ENCODE results near the gene COLGALT1.
"Not testable (repeated sequence)": the region's sequence is repeated elsewhere in the genome, so short reads cannot be mapped to it uniquely, and the experiment has no call there.

Gene COLGALT1

GRCh38 chr19:17532557-17532956 lies 22.9 kb upstream of the COLGALT1 start:
- DNase-seq (ENCODE audit: low read depth in 2 of 2), result no peak

GRCh38 chr19:17534767-17535166 lies 20.7 kb upstream of the COLGALT1 start:
- DNase-seq (ENCODE audit: low read depth in 2 of 2), result no peak

DNA sequence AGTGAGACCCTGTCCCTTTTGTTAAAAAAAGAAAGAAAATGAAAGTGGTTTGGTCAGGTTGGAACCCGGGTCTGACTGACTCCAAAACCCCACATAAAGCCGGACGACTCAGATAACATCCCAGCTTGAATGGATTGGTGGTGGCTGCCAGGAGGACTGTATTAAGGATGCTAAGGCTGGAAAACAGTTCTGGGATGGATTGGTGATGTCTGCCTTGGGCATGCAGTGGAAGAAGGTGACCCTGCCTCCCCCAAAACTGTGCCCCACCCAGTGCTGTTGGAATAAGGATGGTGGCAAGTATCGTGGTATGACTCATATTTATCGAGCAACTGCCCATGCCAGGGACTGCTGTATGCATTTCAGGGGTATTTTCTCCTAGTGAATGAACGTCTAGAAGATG lies 18.5 kb upstream of the COLGALT1 start:
- DNase-seq (ENCODE audit: low read depth in 2 of 2), result no peak

DNA sequence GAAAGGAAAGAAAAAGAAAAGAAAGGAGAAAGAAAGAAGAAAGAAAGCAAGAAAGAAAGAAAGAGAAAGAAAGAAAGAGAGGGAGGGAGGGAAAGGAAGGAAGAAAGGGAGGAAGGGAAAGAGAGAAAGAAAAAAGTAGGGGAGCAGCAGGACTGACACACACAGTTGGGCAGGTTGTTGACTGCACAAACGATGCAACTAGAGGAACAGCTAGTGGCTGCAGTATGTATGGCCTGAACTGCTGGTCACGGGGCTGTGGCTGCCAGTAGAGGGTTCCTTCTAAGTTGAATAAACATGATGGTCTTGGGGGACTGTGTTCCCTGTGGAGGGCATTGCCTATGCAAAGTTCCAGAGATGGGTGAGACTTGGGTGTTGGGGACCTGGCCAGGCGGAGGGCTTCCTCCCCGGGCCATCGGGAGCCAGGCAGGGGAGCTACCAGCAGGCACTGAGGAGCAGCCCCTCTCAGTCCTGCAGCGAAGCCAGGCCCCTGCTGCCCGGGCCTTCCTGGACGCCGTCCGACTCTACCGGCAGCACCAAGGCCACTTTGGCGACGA lies 16.7 kb upstream of the COLGALT1 start:
- no peak for DNase-seq (ENCODE audit: low read depth in 2 of 2)

DNA sequence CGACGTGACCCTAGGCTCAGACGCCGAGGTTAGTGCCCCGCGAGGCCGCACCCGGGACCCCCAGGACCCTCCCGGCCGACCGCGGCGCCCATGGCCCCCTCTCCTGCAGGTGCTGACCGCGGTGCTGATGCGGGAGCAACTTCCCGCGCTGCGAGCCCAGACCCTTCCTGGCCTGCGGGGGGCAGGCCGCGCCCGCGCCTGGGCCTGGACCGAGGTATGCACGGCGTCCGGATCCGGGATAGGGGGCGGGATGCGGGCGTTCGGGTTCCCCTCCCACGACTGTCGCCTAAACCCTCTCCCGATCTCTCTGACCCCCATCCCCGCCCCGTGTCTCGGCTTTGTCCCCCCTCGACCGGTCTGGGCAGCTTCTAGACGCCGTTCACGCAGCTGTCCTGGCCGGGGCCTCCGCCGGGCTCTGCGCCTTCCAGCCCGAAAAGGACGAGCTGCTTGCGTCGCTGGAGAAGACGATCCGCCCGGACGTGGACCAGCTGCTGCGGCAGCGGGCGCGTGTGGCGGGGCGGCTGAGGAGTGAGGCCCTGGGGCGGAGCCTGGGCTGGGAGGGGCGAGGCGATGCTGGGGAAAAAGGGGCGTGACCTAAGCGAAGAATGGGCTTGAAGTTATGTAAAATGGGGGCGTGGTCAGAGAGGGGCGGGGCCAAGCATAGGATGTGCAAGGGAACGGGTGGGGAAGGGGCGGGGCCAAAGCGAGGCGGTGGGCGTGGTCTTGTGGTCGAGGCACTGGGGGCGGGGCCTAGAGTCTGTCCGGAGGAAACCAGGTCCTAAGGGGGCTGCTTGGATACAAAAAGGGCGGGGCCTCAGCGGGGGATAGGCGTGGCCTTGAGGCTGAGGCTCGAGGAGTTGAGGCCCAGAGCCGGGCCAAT lies 16.0 kb upstream of the COLGALT1 start:
- peak; percentile 86 to 91 for DNase-seq (ENCODE audit: low read depth in 2 of 2)

GRCh38 chr19:17540174-17540573 lies 15.3 kb upstream of the COLGALT1 start:
- DNase-seq (ENCODE audit: low read depth in 2 of 2), result no peak

GRCh38 chr19:17541184-17541759 lies 14.2 kb upstream of the COLGALT1 start:
- DNase-seq (ENCODE audit: low read depth in 2 of 2), result no peak

DNA sequence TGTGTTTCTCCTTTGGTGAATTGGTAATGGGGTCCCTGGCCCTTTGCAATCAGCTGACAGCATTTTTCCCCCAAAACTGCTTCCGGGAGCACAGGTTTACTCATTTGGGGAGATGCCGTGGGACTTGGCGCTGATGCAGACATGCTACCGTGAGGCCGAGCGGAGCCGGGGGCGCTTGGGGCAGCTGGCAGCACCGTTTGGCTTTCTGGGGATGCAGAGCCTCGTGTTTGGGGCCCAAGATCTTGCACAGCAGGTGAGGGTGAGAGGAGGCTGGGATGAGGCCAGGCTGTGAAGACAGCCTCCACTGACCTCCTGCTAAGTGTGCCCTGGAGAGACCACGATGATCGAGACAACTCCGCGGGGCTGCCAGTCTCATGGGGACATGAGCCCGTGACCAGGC lies 13.4 kb upstream of the COLGALT1 start:
- no peak for DNase-seq (ENCODE audit: low read depth in 2 of 2)

GRCh38 chr19:17542793-17543582 lies 12.5 kb upstream of the COLGALT1 start:
- DNase-seq (ENCODE audit: low read depth in 2 of 2), result no peak

GRCh38 chr19:17543986-17544385 lies 11.5 kb upstream of the COLGALT1 start:
- DNase-seq (ENCODE audit: low read depth in 2 of 2), result no peak

DNA sequence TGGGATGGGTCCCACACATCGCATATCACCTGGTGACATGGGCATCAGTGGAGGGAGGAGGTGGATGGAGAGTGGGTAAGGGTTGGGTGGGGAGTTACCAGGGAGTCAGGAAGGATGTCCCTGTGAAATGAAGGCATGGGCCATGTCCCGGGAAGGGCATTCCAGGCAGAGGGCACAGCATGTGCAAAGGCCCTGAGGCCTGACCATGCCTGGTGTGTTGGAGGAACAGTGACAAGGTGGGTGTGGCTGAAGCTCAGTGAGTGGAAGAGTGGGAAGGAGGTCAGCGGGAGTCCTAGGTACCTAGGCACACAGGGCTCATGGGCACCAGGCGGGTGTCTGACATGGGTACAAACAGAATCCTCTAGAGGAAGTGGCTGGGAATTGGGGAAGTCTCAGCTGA lies 11.0 kb upstream of the COLGALT1 start:
- no peak for DNase-seq (ENCODE audit: low read depth in 2 of 2)

- no peak for DNase-seq (ENCODE audit: low read depth in 2 of 2)
These were observed 7.3 kb upstream of the COLGALT1 start for GRCh38 chr19:17548145-17548544.

GRCh38 chr19:17549085-17549740 lies 6.2 kb upstream of the COLGALT1 start:
- no peak for DNase-seq (ENCODE audit: low read depth in 2 of 2)

DNA sequence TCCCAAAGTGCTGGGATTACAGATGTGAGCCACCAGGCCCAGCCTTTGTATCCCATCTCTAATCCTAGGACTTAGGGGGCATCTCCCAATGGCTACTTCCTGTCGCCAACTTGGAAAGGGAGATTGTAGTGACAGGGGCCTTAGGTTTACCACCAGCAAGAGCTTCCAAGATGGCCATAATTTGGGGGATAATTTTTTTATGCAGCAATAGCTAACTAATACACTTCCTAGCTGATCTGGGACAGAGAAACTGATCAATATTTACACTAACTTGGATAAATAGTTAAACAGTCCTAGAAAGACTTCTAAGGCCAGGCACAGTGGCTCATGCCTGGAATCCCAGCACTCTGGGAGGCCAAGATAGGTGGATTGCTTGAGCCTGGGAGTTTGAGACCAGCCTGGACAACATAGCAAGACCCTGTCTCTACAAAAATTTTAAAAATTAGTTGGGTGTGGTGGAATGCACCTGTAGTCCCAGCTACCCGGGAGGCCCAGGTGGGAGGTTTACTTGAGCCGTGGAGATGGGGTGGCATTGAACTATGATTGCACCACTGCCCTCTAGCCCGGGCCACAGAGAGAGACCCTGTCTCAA lies 5.3 kb upstream of the COLGALT1 start:
- DNase-seq (ENCODE audit: low read depth in 2 of 2), result no peak

- DNase-seq (ENCODE audit: low read depth in 2 of 2), result not testable (repeated sequence)
These were observed 2.7 kb upstream of the COLGALT1 start for GRCh38 chr19:17552735-17553134.

- no peak for DNase-seq (ENCODE audit: low read depth in 2 of 2)
These were observed 2.2 kb upstream of the COLGALT1 start for GRCh38 chr19:17553256-17553655.

- no peak for DNase-seq (ENCODE audit: low read depth in 2 of 2)
These were observed 425 bp upstream of the COLGALT1 start for GRCh38 chr19:17554968-17555479.

GRCh38 chr19:17555929-17556813 lies 722 bp downstream of the COLGALT1 start:
- peak in 1 of 2 donors; percentile 12 for DNase-seq (ENCODE audit: low read depth in 2 of 2)

- DNase-seq (ENCODE audit: low read depth in 2 of 2), result no peak
These were observed 1.5 kb downstream of the COLGALT1 start for GRCh38 chr19:17556995-17557394.

- no peak for DNase-seq (ENCODE audit: low read depth in 2 of 2)
These were observed 2.0 kb downstream of the COLGALT1 start for GRCh38 chr19:17557466-17557865.

All from activated CD8-positive, alpha-beta memory T cell treated with anti-CD3 and anti-CD28 coated beads for 4 hours (primary cell).